GM19372 (cell line): ENCODE results near the gene MESP2.

ENCODE experiments used
- ATAC-seq: cut with Tn5 transposase; IDR thresholded peaks from one replicate; pipeline ENCODE4 v1.9.1; 2021; ENCODE audit warnings: mild to moderate bottlenecking, low read depth, moderate library complexity; ENCODE audit not compliant: unreplicated experiment

Gene MESP2

DNA sequence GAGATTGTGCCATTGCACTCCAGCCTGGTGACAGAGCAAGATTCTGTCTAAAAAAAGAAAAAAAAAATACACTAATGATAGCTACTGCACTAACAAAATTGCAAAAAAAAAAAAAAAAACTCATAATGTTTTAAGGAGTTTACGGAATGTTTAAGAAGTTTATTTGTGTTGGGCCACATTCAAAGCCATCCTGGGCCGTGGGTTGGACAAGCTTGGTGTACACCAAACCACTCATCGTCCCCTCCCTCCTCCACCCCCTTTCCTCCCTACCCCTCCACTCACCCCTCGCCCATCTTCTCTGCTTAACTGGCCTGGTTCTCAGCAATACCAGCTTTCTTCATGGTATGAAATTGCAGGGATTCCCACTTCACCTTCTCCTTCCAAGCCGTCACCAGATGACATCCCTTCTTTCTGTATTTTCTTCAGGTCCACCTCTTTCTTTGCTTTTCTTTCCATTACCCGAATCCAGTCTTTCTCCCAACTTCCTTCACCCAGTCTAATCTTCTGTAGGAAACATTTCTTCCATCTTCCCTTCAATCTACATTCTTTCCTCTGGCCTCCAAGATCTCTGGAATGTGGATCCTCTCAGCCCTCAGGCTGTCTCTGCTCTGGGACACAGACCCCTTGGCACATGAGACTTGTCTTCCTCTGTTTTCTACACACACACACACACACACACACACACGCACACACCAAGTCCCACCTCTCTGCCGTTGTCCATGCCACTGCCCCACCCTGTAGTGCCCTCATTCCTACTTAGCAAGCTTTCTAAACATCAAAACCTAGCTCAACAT is 21.6 kb upstream of the MESP2 start:
- ATAC-seq = no peak

DNA sequence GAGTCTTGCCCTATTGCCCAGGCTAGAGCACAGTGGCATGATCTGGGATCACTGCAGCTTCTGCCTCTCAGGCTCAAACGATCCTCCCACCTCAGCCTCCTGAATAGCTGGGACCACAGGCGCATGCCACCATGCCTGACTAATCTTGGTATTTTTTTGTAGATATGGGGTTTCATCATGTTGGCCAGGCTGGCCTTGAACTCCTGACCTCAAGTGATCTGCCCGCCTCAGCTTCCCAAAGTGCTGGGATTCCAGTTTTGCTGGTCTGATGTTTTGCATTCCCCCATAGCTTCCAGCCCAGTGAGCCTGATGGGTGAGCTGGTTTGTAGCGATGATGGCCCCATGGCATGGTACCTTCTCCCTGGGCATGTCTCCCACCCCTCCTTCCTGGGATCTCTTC is 20.4 kb upstream of the MESP2 start:
- no peak for ATAC-seq

DNA sequence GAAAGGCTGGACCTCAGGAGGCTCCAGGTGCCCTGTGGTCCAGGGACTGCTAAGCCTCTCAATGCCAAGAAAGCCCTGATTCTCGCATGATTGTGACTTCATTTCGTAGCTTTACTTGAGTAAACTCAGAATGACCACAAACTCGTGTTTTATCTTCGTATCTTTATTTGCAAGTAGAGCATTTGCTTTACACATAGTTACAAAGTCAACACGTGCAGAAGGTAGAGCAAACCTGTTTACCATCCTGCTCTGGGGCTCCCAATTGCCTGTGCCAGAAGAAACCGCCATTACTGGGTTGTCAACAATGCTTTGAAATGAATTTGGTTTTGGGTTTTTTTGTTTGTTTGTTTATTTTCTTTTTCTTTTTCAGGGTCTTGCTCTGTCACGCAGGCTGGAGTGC is 19.2 kb upstream of the MESP2 start:
- ATAC-seq = no peak

DNA sequence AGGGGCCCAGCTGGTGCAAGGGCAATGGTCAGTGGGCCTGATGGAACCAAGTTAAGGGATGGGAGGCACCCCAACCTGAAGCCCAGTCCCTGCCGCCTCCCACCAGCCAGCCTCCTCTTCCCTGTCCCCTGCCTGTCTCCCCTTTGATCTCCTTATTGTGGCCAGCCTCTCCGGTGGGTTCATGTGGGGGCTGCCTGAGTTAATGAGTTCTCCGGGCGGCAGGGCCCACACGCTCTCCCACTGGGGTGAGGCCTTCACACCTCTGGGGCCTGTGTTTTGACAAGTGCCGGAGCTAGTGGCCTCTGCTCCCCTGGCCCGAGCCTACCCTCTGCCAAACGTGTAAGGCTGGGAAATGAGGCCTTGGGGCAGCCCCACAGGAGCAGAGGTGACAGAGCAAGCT is 17.8 kb upstream of the MESP2 start:
- no peak for ATAC-seq

DNA sequence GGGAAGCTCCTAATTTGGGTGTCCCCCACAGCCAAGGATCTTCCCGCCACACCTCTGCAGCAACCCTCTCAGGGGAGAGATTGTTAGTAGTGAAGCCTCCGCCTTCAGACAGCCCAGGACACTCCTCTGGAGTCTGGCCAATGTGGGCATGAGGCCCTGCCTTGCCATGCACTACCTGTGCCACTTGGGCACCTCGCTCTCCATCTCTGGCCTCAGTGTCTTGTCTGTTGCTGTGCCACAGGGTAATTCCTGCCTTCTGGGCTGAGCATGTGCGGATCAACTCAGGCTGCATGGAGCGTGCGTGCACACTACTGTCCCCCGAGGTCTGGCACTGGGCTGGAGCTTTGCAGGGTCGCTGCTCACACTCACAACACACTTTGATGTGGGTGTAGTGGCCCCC is 17.2 kb upstream of the MESP2 start:
- ATAC-seq = no peak

DNA sequence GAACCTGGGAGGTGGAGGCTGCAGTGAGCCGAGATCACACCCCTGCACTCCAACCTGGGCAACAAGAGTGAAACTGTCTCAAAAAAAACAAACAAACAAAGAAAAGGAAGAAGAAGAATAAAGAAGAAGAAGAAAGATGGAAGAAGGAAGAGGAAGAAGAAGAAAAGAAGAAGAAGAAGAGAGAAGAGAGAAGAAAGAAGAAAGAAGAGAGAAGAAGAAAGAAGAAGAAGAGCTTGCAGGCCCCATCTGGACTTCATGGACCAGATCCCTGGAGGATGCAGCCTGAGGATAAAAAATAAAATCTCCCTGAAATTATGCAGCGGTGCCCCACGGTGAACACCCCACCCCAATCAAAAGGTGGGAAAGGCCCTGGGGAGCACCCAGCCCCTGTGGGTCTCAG is 16.3 kb upstream of the MESP2 start:
- no peak for ATAC-seq

DNA sequence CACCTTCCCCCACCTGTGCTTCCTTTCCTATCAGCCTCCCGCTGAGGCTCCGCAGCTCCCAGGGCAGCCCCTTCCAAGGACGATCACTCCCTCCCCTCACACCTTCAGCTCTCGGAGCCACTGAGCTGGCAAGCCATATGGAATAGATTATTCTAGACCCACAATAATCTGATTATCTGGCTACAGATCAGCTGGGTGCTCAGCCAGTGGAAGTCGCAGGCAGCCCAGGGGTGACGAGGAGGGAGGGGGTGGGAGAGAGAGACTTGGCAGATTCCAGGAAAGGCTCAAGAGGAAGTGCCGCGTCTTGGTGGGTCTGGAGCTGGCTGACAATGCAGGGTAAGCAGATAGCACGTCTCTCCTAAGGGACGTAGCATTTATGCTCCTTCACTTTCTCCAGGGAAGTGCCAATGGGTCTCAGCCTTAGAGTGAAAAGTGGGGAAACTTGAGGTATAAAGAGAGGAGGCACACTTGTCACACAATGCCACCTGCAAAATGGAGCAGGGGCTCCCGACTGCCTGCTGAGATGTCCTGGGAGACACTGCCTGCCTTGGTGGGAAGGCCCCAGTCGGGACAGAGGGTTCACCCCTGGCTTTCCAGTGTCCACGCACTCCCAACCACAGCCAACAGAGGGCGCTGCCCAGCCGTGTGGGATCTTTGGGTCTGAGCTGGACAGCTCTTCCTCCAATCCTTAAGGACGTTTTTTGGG is 15.7 kb upstream of the MESP2 start:
- no peak for ATAC-seq

DNA sequence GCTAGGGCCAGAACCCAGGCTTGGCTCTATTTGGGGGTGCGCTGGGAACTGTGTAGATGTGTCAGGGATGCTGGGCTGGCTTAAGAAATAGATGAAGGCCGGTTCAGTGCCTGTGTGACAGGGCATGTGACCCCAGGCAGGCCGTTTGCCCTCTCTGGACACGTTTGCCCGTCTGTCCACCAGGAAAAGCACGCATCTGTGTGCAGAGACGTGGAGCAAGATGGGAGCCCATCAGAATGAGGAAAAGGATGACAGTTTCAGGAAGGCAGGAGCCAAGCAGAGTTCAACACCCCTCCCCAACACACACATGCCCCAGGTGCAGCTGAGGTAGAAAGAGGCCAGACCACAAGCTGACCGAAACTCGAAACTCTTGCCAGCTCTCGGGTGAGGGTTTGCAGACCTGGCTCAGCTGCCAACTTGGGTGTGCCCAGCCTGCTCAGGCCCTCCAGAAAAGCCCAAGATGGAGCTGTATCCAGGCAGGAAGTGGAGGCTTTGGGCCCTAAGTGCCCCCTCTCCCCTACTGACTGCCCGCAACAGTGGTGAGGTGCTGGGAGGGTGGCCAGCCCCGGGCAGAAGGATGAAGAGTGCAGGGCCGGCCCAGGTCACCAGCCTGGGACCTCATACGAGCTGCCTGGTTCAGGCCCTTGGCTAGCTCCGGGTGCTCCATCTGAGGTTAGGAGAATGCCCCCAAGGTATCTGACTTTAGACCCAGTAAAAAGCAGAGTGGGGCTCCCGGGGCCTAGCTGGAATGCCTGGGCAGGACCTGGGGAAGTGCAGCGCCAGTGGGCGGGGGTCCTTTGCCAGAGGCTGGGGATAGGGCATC is 14.9 kb upstream of the MESP2 start:
- no peak for ATAC-seq

DNA sequence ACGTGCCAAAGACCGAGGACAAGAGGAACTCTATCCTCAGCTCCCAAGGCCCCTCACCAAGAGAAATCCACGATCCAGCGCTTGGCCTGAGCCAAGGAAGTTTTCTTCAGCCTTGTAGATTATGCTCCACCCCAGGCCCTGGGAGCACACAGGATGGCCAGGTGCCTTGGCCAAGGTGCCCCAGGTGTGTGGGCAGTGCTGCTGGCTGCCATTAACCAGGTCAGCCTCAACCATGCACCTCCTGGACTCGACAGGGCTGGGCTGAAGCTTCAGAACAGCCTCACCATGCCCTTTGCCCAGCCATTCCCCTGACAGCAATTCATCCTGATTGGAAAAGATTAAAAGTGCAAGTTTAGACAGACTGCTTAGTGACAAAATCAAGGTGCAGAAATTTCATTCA is 14.2 kb upstream of the MESP2 start:
- ATAC-seq = no peak

DNA sequence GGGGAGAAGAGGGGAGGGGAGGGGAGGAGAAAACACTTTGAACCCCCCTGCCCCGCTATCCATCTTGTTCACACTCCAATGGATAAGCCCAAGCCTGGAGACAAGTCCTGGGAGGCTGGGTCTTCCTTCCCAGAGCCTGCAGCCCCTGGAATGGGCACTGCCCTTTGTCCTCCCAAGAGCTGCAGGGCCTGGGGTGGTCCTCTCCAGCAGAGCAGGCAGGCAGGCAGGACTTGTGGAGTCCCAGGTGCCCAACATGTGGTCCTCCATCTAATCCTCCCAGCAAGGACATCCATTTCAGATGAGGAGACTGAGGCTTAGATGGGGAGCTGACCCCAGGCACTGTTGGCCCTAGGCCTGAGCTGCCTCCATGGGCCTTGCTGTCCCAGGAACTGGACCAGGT is 10.4 kb upstream of the MESP2 start:
- ATAC-seq = no peak

DNA sequence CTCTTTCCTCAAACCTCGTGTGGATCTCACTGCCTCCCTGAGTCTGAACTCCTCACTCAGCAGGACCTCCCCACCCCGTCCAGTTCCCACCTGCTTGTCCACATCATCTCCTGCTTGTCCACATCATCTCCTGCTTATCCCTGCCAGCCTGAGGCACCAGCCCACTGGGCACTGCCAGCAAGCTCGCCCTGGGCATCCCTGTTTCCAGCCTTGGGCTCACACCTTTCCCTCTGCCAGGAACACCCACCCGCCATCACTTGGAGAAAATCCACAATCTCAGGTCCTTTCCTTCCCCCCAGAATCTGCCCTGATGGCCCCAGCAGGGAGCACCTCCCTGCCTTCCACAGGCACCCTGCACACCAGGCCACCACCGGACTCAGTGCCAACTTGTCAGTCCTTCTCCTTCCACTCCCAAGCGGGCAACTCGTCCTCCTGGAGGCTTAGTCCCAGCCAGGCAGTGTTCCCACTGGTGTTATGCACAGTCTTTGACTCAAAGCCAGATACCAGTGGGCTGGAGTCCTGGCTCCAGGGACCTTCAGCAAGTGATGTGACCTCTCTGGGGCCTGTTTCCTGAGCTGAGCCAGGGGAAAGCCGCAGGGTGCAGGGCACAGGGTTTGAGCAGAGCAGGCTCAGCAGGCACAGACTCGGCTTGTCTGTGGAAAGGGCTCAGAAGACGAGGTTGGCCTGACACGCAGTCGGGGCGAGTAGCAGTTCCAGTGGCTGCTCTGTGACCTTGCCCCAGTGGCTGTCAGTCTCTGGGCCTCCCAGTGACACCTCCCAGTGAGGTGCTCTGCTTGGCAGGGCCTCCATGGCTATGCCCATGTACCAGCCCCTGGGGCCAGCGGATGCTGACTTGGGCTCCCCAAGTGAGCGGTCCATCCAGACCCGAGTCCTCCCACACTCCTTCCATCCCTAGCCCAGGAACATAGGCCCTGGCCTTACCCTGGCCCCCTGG is 9.5 kb upstream of the MESP2 start:
- ATAC-seq = no peak

DNA sequence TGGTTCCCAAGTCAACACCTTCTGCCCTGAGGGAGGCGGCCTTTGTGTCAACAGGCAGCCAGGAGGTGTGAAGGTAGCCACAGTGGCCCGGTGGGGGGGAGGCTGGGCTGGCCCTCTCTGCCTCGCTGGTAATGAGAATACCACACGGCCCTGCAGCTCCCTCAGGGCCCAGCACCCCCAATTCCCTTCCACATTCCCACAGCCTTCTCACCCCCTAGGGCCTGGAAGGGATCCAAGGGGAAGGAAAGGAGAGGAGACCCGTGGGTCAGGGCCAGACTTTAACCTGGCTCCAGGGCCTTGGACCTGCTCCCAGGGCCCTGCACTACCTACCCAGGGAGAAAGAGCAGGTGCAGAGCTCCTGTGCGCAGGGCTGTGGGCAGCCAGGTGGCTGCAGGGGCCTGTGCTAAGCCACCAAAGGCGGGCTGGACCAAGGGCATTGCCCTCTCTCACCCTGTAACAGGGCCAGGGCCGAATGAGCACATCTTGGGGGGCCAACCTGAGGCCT is 8.7 kb upstream of the MESP2 start:
- no peak for ATAC-seq

DNA sequence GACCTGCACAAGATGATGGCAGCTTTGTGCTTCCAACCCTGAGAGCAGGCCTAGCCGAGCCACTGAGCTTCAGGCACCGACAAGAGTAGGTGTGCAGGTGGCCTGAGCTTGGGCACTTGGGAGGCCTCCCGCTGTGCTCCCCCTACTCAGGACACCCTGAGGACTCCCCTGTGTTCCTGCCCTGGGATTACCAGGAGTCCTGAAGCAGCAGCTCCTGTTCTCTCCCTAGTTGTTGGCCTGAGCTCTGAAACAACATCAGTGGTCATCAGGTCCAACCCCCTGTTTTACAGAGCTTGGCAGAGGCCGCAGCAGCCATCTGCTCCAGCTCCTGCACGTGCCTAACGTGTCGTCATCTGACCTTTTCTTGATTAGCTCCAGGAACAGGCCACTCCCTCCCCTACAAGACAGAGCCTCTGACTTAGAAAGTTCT is 8.0 kb upstream of the MESP2 start:
- no peak for ATAC-seq

DNA sequence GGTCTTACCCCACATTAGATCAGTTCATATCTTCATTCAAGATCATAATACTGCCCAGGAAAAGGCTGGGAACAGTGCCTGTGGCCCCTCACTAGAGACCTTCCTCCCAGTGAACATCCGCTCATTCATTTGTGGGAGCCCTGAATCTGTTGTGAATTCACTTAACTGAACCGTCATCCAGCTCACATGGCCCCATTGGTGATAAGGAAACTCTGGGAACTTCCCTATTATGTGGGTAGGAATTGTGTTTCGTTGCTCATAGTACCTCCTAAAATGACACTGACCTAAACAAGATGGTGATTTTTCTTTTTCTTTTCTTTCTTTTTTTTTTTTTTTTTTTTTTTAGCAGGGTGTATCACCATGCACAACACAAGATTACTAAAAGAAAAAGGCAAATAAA is 6.8 kb upstream of the MESP2 start:
- ATAC-seq = no peak

DNA sequence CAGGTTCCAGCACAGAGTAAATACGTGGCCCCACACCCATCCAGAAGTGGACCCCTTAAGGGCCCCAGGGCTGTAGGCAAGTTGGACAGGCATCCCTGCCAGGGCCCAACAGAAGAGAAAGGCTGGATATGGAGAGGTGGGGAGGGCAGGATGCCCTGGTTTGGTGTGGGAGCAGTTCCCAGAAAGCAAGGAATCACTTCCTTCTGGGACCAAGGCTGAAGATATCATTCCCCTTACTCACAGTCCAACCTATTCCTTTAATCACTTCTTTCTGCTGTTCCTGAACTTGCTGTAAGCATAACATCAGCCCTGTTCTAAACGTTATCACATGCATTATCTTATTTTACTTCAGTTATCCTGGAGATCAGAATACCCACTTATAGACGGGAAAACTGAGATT is 6.1 kb upstream of the MESP2 start:
- ATAC-seq = no peak

DNA sequence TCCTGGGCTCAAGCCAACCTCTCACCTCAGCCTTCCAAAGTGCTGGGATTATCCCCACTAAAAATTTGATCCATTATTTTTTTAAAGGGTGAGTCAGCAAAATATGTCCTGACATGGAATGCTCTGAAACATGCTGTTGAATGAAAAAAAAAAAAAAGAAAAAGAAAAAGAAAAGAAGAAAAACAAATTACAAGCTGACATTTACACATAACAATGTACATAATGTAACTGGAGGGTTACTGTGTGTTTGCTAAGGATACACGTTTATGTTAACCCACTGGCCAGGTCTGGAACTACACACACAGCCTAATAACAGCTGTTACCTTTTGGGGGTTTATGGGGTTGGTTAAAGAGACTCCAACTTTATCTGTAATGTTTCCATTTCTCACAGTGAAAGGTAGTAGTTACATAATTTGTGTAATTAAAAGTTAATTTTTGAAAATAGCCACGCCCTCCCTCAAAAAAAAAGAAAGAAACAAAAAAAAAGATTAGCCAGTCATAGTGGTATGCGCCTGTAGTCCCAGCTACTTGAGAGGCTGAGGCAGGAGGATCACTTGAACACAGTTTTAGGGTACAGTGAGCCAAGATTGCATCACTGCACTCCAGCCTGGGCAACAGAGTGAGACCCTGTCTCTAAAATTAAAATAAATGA is 3.1 kb upstream of the MESP2 start:
- no peak for ATAC-seq

DNA sequence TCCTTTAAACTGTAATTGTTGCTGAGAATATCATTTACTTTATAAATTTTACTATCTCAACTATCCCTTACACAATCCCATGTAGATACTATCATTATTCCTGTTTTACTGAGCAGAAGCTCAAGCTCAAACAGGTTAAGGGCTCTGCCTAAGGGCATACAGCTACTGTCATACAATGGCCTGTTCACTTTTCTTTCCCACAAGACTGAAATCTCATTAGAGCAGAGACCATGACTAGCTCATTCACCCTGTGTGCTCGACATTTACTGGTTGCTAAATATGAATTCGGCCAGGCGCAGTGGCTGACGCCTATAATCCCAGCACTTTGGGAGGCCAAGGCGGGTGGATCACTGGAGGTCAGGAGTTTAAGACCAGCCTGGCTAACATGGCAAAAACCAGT is 1.6 kb upstream of the MESP2 start:
- ATAC-seq = no peak

DNA sequence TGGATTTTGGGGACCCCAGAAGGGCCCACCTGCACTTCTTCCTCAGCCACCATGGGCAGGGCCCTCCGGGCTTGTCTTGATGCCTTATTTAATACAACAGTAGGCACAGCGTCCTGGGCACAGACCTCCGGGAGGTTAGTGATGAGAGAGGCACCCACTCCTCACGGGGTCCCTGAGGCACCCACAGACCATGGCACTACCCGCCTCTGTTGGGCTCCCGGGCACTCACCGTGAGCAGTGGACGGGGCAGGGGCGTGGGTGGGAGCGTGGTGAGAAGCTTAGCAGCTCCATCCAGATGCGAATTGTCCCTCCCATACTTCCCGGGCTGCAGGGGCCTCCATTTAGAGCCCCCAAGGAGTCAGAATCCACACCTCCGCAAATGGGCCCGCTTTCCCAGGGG is 317 bp upstream of the MESP2 start:
- ATAC-seq = no peak

DNA sequence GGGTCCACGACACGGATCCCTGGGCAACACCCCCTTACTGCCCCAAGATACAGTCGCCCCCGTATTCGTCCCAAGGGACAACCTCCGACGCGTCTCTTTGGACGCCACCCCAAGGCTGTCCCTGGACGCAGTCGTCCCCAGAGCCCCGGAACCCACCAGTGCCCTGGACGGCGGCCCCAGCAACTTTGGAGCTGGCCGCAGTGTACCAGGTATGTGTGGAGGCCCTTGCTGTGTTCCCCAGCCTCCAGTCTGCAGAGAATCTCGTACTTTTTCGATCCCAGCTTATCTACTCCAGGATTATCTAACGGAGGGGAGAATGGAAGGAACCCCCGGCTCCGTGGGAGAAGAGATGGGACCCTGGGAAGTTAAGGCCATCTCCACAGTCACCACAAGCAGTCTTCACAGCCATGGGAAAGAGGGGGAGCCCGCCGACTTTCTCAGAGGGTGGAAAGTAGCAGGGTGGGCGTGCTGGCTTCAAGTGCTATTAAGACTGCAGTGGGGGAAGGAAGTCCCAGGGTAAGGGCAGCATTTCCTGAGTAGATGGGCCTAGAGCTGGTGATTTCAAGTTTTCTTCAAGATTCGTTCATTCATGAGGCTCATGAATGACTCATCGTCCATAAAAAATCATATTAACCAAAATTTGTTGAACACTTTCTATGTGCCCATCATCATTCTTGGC is 1.1 kb downstream of the MESP2 start:
- no peak for ATAC-seq
